SKM-1 (cell line): ENCODE results near the gene AURKA.
"Not testable (repeated sequence)": the region's sequence is repeated elsewhere in the genome, so short reads cannot be mapped to it uniquely, and the experiment has no call there.

Experiments used
- DNase-seq: peaks from one replicate; lab custom pipeline; 2025; ENCODE audit not compliant: unreplicated experiment; lab: John Stamatoyannopoulos, UW

Gene AURKA

DNA sequence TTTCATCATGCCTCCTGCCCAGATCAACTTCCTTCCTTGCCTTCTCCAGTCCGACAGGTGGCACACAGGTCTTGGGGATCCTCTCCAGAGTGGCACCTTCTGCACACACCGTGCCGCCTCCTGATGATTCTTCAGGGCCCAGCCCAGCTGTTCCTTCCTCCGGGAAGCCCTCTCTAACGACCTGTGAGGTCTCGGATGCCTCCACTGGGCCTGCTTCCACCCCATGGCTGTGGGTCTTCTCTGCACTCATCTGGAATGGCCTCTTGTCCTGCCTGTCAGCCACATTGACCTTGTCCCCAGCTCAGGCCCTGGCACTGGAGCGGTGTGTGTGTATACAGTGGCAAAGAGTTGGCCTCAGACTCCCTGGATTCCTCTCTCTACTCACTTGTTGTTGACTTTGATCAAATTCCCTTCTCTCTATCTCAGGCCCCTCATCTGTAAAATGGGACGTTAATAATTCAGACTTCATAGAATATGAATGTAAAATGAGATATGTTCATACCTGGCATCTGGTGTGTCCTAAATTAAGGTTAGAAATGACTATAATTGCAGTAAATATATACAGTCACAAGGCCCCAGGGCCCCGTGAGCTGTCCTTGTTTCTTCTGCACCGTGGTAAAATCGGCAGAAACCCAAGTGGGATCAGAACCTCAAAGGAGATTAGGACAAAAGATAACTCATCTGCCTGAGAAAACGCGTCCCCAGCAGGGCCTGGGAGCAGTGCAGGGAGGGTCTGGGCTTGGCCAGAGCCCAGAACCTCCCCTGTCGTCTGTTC is 31.7 kb downstream of the AURKA start:
- DNase-seq, result no peak

DNA sequence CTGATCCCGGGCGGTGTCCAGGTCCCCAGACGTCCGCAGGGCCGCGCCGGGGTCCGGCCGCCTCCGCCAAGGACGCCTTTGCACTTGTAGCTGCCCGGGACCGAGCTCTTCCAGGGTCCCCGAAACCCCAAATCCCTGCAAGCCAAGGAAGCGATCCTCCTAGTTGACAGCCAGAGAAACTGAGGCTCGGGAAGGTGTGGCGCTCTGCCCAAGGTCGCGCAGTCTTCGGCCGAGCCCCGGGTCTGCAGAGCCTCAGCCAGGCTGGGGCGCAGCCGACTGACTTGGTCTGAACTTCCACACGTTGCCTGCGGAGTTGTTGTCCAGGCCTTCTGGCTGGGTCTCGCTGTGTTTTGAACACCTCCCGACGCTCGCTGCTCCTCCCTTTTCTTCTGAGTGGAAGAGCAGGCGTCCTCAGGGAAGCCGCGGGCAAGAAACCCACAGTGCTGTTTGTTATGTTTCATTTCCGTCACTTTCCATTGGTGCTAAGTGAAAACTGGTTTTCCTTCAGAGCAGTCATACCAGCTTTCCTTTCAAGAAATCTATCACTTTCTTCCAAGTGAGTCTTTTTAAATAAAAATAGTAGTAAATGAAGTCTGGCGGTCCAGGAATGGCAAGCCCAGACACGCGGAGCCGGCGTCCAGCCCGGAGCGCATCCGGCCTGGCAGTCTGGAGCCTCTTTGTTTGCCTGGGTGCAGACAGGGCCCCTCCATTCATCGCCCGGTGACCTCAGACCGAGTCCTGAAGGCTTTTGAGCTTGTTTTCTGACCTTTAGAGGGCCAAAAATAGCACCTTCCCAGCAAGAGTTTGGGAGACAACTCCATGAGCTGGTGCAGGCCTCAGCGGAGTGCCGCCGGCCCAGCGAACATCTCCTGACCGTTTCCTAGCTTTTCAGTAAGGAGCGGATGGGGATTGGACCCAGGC is 32.5 kb downstream of the AURKA start:
- DNase-seq, result no peak

DNA sequence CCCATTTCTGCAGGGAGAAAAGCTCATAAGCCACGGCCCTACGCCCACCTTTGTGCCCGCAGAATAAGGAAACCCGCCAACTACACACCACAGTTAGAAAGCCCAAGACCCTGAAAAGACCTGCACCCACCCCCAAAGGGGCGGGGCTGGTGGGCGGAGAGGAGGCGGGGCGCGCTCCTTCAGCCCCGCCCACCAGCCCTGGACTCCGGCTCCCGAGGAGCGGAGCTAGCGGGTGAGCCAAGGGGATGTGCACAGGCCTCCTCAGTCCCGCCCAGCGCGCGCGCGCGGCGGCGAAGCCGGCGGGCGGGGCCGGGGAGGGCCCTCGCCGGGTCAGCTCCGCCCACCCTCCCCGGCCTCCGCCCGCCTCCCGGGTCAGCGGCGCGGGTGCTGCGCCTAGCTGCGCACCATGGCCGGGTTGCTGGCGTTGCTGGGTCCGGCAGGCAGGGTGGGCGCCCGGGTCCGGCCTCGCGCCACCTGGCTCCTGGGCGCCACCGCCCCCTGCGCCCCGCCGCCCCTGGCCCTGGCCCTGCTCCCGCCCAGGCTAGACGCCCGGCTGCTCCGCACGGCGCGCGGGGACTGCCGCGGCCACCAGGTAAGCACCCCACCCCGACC is 33.3 kb downstream of the AURKA start, which contains the start of gene FAM210B:
Gene FAM210B (plus strand): TSS at position 375 of the 612 bp plus-strand sequence. CDS start 32 bp downstream, at position 407.
- peak; percentile 59 for DNase-seq

DNA sequence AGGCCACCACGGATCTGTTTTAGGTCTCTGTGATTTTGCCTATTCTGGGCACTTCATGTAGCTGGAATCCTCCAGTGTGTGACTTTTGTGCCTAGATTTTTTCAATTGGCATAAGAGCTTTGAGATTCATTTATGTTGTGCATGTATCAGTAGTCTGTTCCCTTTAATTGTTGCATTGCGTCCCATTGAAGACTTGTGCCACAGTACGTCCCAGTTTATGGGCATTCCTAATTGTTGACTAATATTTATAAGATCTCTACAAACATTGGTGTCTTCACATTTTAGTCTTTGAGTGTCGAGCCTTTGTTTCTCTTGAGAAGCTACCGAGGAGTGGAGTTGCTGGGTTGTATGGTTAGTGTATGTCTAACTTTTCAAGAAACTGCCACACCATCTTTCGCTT is 33.9 kb downstream of the AURKA start:
- DNase-seq, result no peak

DNA sequence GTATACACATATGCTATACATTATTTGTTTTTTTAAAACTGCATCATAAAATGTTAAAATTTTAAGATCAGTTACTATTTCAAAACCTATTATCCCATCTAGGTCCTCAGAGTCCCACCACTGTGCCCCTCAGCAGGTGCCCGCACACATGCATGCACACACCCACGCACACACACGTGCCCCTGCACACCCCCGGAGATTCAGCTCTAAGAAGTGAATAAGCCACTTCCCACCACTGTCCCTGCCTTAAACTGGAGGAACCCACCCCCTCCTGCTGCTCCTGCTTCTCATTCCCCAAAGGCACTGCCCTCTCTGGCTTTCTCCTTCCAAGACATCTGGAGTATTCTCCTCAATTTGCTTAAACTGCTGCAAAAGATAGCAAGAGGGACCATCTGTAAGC is 38.7 kb downstream of the AURKA start:
- no peak for DNase-seq

DNA sequence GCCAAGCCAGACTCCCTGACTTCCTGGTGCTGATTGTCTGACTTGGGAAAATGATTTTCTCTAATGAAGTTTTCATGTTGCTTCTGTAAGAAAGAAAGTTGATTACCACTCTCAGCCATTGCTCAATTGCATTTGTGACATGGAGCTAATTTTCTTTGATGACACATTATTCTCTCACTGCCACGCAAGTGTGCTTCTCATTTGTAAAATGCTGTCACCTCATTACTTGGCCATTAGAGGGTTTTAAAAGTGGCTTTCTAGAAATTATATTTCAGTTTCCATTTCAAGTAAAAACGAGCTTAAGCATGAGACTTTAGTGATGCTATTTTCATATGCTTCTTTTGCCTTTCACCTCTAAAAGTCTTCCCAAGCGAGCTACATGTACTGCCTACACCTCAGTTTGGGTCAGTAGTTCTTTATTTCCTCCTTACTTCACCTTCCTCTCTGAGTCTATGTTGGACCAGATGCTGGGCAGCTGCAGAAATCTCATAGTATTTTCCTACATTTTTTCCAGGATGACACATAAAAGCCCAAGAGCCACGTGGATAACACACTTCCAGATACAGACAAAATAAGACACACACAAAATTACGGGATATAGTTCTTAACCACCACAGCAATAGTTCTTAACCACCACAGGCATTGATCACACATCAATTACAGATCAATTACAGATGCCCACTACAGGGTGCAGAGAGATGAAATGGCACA is 39.5 kb downstream of the AURKA start:
- DNase-seq, result no peak

DNA sequence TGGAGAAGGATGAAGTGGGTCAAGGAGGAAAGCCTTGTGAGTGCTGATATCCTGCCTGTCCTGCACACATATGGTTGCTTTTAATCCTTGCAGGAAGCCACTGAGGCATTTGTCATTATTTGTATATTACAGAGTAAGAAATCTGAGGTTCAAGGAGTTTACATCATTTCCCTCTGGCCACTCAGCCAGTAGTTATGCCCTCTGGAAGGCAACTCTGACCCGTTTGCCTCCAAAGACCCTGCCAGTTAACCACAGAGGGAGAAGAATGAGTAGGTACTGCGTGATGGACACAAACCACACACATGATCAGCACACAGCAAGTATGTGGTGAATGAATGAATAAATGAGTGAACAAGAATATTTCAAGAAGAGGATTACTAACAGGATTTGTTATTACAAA is 41.2 kb downstream of the AURKA start:
- no peak for DNase-seq

DNA sequence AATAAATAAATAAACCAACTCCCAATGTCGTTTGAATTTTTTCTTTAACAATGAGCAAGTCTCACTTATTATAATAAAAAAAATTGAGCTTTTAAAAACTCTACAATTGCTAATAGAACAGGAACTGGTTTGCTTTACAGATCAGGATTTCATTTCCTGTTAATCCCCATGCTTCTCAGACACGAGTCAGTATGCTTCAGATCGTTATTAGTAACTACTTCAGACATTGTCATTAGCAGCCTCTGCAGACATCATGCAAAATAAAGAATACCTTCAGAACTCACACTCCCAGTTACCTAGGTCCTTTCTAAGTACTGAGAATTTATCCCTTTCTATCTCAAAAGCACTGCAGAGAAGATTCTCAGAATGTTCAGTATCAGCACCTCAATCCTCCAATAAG is 43.3 kb downstream of the AURKA start:
- no peak for DNase-seq

DNA sequence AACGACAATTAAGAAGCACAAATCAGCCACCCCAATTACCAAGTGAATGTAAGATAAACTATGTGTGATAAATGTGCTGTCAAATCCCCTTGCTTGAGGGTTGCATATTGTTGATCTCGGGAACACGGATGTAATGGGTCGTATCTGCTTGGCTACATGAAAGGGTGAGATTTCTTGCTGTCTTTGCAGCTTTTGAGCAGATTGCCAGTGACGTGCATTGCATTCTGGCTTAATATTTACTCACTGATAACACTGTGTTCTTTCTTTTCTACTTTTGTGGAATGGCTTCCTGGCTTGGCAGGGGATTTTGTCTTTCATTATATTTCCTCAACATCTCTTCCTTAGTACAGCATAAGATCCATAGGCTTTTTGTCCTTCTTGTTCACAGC is 43.7 kb downstream of the AURKA start:
- DNase-seq, result no peak

DNA sequence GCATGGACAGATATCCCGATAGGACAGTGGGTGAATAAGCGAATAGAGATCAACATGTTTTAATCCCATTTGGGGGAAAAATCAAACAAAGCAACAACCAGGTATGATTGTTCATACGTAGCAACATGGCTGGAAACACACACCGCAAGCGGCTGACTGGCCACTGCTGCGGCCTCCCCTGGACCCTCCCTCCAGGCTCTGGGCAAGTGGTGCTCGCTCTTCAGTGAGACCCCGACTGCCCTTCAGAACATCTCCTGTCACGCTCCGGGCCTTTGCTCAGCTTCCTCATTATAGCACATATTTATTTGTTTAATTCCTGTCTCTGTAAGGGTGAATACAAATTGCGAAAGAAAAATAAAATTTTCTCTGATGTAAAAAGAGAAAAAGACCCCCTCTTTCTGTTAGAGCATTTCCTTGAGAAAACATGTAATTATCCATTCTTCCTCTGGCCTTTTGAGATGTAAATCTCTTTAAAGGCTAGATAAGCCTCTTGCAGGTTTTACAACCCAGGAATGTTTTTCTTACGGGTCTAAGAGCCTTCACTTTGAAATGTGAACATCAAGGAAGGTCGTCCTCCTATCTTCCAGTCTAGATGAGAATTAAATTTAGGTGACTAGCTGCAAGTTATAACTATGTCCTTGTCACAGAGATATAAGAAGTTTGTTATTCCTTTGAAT is 44.2 kb downstream of the AURKA start:
- no peak for DNase-seq

DNA sequence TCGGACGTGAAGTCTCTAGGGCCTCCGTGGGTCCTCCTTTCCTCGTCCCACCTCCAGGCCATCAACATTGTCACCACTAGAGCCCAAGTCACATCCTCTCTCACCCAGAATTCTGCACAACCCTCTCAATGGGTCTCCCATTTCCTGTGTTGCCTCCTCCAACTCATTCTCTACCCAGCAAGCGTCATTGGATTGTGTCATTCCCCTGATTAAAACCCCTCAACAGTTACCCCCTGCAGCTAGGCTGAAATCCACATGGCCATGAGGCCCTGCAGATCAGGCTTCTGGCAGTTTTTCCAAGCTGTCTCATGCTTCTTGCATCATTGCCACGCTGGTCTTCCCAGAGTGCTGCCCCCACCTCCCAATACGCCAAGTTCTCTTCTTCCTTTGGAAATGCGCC is 46.1 kb downstream of the AURKA start:
- no peak for DNase-seq

DNA sequence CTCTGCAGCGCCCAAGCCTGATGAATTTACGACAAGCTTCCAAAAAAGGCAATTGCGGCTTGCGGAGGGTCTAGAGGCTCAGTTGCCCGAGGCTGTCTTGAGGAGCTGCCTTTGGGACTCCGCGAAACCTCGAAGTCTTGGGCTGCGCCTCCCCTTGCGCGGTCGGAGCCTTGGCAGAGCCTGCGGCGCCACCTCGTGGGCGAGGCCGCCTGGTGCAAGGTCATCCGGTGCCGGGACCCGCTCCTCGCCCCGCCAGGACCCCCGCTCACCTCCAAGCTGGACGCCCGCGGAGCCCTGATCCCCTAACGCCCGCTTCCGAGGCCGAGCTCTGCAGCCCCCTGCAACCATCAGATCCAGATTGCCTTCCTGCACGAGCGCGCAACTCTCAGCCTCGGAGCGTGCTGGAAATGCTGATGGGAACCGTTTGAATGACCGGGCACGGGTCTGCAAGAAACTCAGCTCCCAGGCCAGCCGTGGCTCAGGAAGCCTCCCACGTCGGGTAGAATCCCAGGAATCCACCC is 48.1 kb downstream of the AURKA start:
- DNase-seq, result no peak

DNA sequence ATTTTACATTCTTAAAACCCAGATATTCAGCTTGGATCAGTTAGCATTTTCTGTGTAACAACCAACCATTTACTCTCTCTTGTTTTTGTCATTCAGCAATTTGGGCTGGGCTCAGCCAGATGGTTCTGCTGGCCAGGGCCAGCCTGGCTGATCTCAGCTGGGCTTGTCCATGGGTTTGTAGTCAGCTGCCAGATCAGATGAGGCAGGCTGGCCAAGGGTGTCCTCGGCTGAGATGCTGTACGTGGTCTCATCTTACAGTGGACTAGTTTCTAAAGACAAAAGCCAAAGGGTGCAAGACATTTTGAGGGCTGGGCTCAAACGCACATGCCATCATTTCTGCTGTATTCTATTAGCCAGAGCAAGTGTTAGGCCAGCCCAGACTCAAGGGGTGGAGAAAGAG is 49.2 kb downstream of the AURKA start:
- DNase-seq, result no peak

DNA sequence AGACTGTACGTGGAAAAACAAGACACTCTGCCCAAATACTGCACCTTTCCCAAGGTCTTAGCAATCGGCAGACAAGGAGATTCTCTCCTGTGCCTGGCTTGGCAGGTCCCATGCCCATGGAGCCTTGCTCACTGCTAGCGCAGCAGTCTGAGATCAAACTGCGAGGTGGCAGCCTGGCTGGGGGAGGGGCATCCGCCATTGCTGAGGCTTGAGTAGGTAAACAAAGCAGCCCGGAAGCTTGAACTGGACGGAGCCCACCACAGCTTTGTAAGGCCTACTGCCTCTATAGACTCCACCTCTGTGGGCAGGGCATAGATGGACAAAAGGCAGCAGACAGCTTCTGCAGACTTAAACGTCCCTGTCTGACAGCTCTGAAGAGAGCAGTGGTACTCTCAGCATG is 55.3 kb downstream of the AURKA start:
- DNase-seq, result not testable (repeated sequence)

DNA sequence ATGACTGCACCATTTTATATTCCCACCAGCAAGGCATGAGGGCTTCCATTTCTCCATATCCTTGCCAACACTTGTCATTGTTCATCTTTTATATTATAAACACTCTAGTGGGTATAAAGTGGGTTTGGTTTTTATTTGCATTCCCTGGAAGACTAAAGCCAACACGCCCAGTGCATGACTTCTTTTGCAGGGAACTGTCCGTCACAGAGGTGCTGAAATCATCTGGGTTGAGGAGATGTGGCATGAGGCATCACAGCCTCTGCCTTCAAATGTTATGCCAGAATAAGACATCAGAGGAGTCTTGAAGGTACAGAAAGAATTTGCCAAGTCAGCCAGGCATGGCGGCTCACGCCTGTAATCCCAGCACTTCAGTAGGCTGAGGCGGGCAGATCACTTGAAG is 63.2 kb downstream of the AURKA start:
- no peak for DNase-seq

DNA sequence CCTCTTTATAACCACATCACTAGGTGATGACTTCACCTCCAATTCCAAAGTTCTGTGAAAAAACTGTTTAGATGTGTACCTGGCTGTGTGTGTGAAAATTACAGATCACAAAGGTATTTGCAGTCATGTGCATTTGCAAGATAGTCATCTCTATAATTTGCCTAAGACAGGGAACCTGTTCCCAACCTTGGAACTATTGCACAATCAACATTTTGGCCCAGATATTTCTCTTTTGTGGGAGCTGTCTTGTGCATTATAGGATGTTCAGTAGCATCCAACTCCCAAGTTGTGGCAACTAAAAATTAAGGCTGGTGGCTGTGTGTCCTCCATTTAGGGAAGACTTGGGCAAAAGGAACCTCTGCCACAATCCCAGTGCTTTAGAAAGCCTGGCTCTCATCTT is 67.2 kb downstream of the AURKA start:
- no peak for DNase-seq

DNA sequence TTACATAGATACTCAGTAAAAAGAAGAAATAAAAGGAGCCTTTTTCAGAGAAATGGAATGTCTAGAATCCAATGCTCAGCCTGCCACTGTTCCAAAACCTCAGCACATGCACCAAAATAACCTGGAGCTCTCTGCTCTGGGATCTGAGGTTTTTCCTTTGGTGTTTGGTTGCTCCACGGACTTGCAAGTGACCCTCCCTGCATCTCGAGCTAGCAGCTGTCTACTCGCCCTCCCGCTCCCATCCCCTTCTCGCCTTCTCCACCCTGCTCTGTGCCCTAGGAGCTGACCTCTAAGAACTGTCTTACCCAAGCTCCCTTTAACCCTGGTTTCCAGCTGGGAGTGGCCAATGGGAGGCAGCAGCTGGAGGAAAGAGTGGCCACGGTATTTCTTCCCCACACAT is 68.4 kb downstream of the AURKA start:
- no peak for DNase-seq

DNA sequence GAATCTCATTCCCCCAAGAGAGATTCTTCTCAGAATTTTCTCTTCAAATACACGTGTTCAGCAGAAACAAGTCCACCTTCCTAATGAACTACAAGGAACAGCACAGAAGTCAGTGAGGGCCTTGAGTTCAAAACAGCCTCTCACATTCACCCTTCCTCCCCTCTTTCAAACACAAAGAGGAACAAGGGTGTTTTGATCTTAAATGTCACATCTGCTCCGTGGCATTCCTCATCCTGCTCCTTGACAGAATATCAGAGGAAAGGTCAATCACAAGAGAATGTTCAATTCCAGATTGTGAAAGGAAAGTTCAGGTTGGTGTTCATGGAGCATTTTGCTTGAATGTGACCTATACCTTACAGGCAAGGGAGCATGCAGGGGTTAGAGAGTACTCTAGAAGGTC is 68.8 kb downstream of the AURKA start:
- DNase-seq, result no peak

DNA sequence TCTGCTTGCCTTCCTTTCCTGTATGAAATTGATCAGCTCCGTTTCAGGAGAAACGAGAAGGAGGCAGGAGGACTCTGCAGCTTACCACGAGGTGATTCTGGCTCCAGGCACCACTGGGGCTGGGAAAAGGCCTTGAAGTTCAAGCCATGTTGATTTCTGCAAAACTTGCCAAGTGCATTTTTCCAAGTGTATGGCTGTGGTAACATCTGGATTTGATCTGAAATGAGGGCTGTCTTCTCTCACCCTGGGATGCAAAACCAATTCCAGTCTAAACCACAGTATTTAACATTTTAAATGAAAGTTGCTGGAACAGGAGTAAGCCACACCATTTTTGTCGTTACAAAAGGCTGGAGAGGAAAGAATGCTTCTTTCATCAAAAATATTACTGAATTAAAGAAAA is 69.3 kb downstream of the AURKA start:
- DNase-seq, result no peak
